KMS-11 (cell line): Measurements from ENCODE around the gene ECE1.

Source experiments
- H2AFZ ChIP-seq: fragments of 200-600 bp; sonication (generic); 2 replicates; pipeline ENCODE4 v1.6.1; 2016; ENCODE audit warnings: antibody characterized with exemption, mixed run types, low read depth
- H3K27ac ChIP-seq: fragments of 200-600 bp; sonication (generic); 2 replicates; pipeline ENCODE4 v1.6.1; 2016; ENCODE audit warnings: mild to moderate bottlenecking, mixed run types
- H3K27me3 ChIP-seq: fragments of 200-600 bp; sonication (generic); 2 replicates; pipeline ENCODE4 v1.6.1; 2017; ENCODE audit warnings: mild to moderate bottlenecking, low read depth, mixed run types, moderate library complexity; ENCODE audit not compliant: insufficient read depth
- H3K36me3 ChIP-seq: fragments of 200-600 bp; sonication (generic); 2 replicates; pipeline ENCODE4 v1.6.1; 2017; ENCODE audit warnings: mild to moderate bottlenecking, mixed run types; ENCODE audit not compliant: insufficient read depth
- H3K4me1 ChIP-seq: fragments of 200-600 bp; sonication (generic); 2 replicates; pipeline ENCODE4 v1.6.1; 2016; ENCODE audit warnings: mild to moderate bottlenecking, low read depth, mixed run types; ENCODE audit not compliant: poor library complexity, severe bottlenecking
- H3K4me2 ChIP-seq: fragments of 200-600 bp; sonication (generic); 2 replicates; pipeline ENCODE4 v1.7.0; 2016; ENCODE audit warnings: mild to moderate bottlenecking, mixed run types
- H3K4me3 ChIP-seq: fragments of 200-600 bp; sonication (generic); IDR thresholded peaks from 2 replicates; pipeline ENCODE4 v1.6.1; 2017; ENCODE audit warnings: low read depth, low read length, mixed read lengths; ENCODE audit not compliant: insufficient read depth
- H3K79me2 ChIP-seq: fragments of 200-600 bp; sonication (generic); 2 replicates; pipeline ENCODE4 v1.6.1; 2016; ENCODE audit warnings: low read depth, mixed run types; ENCODE audit not compliant: insufficient read depth
- H3K9ac ChIP-seq: fragments of 200-600 bp; sonication (generic); 2 replicates; pipeline ENCODE4 v1.6.1; 2016; ENCODE audit warnings: mild to moderate bottlenecking, mixed run types
- H4K20me1 ChIP-seq: fragments of 200-600 bp; sonication (generic); 2 replicates; pipeline ENCODE4 v1.6.1; 2016; ENCODE audit warnings: mild to moderate bottlenecking, mixed run types; ENCODE audit not compliant: insufficient read depth
- CTCF ChIP-seq: fragments of 200-600 bp; sonication (generic); conservative IDR thresholded peaks from 2 replicates; pipeline ENCODE4 v1.6.1; 2017; ENCODE audit warnings: low read depth, mild to moderate bottlenecking, antibody characterized with exemption, low read length, moderate library complexity, mixed read lengths

ECE1 gene

GRCh38 chr1:21295002-21295401 lies 4.7 kb upstream of the ECE1 start:
- Histone ChIP-seq H3K4me2 (peak overlapping the region; percentile 66), H4K20me1 (no peaks in the 10 kb centered on the region; the same call in 1 of the 2 replicates), H3K79me2 (no peaks in the 10 kb centered on the region), H3K36me3 (no peaks in the 10 kb centered on the region), H2AFZ (no peak overlapping the region), H3K27ac (peak overlapping the region; percentile 94), H3K27me3 (no peaks in the 10 kb centered on the region), H3K4me3 (no peak overlapping the region), H3K4me1 (peaks cover 62% of the 10 kb centered on the region), H3K9ac (peak overlapping the region; percentile 32; the same call in 1 of the 2 replicates)
- no peak for TF ChIP-seq CTCF

- Histone ChIP-seq H3K4me3 (no peak overlapping the region), H3K9ac (peak overlapping the region; percentile 48), H3K36me3 (no peaks in the 10 kb centered on the region), H3K4me2 (peak overlapping the region; percentile 98), H2AFZ (peak overlapping the region; percentile 39; the same call in 1 of the 2 replicates), H3K27ac (peak overlapping the region; percentile 94), H3K79me2 (no peaks in the 10 kb centered on the region), H3K4me1 (peaks cover 62% of the 10 kb centered on the region), H4K20me1 (no peaks in the 10 kb centered on the region; the same call in 1 of the 2 replicates), H3K27me3 (no peaks in the 10 kb centered on the region)
- TF ChIP-seq CTCF, result no peak
Observed at GRCh38 chr1:21294266-21294989, 4.2 kb upstream of the ECE1 start.

DNA sequence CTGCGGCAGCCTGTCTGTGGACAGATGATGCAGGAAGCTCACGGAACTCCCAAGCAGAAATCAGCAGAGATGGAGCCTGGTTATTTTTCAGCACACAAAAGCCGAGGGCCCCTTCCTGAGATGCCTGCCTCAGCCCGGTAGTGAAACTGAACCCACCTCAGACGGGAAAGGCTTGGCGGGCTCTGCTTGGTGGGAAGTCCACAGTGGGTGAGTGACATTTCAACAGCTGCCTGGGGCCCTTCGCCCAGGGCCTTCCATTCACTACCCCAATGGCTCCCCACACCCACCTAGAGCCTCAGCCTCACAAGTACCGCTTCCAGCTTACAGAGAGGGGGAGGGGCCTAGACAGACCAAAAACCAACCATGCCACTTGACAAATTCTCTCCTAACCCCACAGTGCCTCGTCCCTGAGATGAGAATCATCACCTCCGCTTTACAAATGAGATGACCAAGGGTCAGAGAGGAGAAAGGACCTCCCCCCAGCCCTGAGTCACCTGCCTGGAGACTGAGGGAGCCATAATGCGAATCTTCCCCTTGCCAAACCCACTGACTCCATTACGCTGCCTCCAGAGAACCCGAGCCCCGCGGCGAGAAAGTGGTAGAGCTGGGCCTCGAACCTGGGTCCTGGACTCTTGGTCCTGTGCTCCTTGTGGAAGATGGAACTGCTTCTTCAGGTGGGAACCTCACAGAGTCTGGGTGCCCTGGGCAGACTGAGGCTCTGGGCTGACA lies 3.4 kb upstream of the ECE1 start:
- peaks cover 68% of the 10 kb centered on the region for H3K4me1 ChIP-seq
- no peaks in the 10 kb centered on the region for H3K27me3 ChIP-seq
- TF ChIP-seq CTCF, result no peak
- H2AFZ ChIP-seq, result peak overlapping the region; percentile 39; the same call in 1 of the 2 replicates
- peak overlapping the region; percentile 94 for H3K27ac ChIP-seq
- H3K36me3 ChIP-seq, result no peaks in the 10 kb centered on the region
- H3K79me2 ChIP-seq, result no peaks in the 10 kb centered on the region
- peak overlapping the region; percentile 48 for H3K9ac ChIP-seq
- H4K20me1 ChIP-seq, result no peaks in the 10 kb centered on the region; the same call in 1 of the 2 replicates
- H3K4me3 ChIP-seq, result peak overlapping the region; percentile 53
- peak overlapping the region; percentile 98 for H3K4me2 ChIP-seq

GRCh38 chr1:21292984-21293536 lies 2.8 kb upstream of the ECE1 start:
- peaks cover 74% of the 10 kb centered on the region for H3K4me1 ChIP-seq
- no peaks in the 10 kb centered on the region; the same call in 1 of the 2 replicates for H4K20me1 ChIP-seq
- H3K4me3 ChIP-seq, result no peak overlapping the region
- peak overlapping the region; percentile 94 for H3K27ac ChIP-seq
- H3K79me2 ChIP-seq, result no peaks in the 10 kb centered on the region
- H3K36me3 ChIP-seq, result no peaks in the 10 kb centered on the region
- peak overlapping the region; percentile 39; the same call in 1 of the 2 replicates for H2AFZ ChIP-seq
- TF ChIP-seq CTCF, result no peak
- no peaks in the 10 kb centered on the region for H3K27me3 ChIP-seq
- H3K4me2 ChIP-seq, result peak overlapping the region; percentile 98
- peak overlapping the region; percentile 48; the same call in 1 of the 2 replicates for H3K9ac ChIP-seq
